Measurements from ENCODE around the gene KCNC4.

KCNC4 gene

DNA sequence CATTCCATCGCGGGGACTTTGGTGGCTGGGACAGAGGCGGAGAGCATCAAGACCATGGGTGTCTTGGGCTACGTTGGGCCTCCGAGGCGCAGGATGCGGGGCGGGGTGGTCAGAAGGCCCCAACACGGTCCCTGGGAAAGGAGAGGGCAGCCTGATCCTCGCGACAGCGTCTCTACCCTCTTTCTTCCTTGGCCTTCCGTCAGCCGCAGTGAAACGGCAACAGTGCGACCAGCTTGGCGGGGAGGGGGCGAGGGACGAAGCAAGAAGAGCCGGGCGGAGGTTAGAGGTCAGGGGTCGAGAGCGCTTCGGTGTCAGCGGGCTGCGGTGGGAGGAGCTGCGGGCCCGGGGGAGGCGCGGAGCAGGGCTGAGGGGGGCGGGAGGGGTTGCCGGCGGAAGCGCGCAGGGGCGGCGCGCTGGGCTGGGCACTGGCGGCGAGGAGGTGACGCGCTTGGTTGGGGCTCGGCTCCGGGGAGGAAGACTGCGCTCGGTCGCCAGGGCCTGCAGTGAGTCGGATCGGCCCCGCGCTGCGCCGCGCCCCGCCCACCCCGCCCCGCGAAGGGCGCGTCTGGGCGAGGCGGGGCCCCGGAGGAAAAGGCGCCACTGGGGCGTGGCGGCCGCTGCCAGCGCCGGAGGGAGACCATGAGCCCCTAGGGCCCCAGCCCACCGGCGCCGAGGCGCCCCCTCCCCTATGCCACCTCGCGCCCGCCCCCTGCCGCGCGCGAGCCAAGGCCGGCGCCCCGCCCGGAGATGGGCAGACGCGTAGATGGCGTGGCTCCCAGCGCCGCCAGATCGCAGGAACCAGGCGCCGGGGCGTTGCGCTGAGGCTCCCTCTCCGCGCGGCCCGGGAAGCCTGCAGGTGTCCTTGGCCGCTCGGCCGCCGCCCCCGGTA lies at the start of gene KCNC4:
KCNC4 (plus strand) TSS at position 600 of the 889 bp plus-strand sequence. CDS start 1,186 bp downstream, outside the sequence.
- peak; percentile 77 to 90 (median 83) for DNase-seq (ENCODE audit: low read depth in 3 of 3)

DNA sequence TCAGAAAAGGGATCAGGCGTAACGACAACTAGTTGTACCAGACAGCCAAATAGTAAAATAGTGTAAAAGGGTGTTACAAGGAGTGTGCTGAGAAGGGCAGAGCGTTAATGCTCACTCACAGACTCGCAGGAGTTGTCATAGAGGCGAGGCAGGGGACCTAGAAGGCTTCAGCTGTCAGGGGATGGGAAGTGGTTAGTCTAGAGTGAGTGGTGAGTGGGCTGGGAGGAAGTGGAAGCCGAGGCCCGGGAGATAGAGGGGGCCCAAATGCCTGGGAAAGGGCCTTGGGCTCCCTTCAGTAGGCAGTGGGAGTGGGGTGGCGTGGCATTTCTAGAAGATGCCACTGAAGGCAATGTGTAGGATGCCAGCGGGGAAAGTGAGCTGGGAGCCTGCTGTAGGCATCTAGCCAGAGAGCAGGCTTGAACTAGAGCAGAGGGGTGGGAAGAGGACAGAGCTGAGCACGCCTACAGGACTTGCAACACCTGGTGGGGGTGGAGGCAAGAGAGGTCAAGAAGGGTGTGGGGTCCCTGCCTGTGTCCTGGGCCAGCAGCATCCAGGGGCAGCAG lies 49.5 kb upstream of the KCNC4 start:
- DNase-seq (ENCODE audit: low read depth in 3 of 3): no peak

DNA sequence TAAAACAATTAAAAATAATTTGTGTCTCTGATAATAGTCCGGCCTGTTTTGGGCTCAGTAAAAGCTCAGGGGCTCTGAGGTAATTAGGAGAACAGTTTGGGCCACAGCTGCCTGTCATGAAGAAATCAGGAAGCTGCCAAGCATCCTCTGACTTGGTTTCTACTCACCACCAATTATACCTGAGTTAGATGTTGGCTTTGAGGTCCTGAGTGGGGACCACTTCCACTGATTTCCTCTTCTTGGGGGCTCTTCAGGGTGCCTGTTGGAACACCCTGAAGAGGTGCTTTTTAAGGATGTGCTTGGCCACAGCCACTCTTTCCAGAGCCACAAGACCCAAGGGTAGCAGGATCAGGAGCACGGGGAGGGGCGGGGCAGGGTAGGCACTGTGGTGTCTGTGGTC lies 48.9 kb upstream of the KCNC4 start:
- DNase-seq (ENCODE audit: low read depth in 3 of 3): no peak

DNA sequence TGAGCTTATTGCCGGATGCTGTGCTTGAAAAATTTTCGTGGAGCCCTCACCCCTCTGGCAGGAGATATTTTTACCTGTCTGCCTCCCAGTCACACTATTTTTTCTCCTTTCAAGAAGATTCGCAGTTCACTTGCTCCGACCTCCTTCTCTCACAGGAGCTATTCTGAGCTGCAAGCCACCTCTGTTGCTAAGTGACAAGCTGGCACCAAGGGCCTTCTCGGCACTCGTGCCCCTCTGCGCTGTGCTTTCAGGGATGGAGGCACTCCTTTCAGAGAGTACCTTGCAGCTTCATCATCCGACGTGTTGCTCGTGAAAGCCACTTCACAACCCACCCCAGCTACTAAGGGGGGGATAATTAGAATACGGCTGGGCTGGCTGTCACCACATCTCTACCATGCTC lies 48.3 kb upstream of the KCNC4 start:
- no peak for DNase-seq (ENCODE audit: low read depth in 3 of 3)

DNA sequence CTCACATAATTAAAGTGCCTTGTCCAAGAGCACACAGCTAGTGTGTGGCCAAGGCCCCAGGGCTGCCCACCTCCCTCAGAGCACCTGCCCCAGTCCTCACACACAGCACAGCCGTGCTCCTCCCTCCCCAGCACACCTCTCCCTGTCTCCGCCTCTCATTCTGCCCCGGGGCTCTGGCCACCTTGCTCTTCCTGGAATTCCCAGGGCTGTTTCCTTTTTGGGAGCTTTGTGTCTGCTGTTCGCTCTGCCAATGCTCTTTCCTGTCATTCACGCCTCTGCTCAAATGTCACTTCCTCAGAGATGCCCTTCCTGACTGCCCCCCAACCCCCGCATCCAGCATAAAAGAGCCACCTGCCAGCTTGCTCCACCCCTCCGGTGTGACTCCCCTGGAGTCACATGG lies 46.5 kb upstream of the KCNC4 start:
- DNase-seq (ENCODE audit: low read depth in 3 of 3): no peak

DNA sequence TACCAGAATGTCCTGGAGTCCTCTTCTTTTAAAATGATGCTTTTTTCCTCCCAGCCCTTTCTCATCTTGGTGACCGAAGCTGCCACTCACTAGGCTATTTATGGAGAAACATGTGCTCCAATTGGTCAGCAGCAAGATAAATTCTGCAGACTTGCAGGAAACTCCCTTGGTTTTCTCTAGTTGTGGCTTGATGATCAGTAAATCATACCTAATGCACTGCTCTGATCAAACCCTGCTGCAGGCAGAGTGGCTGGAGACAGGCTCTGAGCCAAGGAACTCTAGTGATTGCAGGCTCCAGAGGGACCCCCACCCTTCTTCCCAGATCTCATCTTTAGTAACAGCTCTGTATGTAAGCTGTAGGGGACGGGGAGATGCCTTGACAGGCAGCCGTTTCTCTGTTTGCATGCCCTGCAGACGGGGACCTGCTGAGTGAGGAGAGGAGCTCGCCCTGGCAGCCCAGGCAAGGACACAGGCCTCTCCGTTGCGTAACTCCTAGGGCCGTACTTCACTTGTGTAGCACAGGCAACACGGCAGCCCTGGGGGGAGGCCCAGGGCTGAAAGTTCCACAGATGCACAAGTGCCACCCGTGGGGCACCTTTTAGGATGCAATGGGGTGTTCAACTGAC lies 45.3 kb upstream of the KCNC4 start:
- DNase-seq (ENCODE audit: low read depth in 3 of 3): no peak

DNA sequence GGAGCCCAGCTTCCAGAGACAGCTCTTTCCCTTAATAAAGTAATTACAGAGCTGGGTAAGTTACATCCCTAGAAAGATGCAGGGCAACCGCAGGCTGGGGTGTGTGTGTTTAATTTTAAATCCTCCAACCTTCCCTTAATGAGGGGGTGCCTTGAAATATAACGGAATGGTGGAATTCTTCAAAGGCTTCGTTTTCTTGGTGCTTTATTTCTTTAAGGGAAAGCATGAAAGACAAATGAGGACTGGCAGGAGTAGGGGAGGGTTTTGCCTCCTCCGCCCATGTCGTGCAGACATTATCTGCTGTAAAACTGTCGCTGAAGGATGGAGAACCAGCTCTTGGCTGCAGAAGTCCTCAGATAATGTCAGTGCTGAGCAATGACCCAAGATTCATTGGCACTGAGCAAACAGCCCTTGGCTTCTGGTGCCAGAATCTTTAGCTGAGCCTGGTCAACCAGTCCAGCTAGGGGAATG lies 44.3 kb upstream of the KCNC4 start:
- DNase-seq (ENCODE audit: low read depth in 3 of 3): no peak

DNA sequence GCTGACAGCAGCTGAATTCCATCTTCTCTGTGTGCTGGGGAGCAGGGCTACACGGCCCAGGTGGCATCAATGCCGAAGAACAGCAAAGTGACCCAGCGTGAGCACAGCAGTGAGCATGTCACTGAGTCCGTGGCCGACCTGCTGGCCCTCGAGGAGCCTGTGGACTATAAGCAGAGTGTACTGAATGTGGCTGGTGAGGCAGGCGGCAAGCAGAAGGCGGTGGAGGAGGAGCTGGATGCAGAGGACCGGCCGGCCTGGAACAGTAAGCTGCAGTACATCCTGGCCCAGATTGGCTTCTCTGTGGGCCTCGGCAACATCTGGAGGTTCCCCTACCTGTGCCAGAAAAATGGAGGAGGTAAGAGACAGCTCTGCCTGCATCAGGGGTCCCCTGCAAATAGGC lies 43.3 kb upstream of the KCNC4 start:
- no peak for DNase-seq (ENCODE audit: low read depth in 3 of 3)

DNA sequence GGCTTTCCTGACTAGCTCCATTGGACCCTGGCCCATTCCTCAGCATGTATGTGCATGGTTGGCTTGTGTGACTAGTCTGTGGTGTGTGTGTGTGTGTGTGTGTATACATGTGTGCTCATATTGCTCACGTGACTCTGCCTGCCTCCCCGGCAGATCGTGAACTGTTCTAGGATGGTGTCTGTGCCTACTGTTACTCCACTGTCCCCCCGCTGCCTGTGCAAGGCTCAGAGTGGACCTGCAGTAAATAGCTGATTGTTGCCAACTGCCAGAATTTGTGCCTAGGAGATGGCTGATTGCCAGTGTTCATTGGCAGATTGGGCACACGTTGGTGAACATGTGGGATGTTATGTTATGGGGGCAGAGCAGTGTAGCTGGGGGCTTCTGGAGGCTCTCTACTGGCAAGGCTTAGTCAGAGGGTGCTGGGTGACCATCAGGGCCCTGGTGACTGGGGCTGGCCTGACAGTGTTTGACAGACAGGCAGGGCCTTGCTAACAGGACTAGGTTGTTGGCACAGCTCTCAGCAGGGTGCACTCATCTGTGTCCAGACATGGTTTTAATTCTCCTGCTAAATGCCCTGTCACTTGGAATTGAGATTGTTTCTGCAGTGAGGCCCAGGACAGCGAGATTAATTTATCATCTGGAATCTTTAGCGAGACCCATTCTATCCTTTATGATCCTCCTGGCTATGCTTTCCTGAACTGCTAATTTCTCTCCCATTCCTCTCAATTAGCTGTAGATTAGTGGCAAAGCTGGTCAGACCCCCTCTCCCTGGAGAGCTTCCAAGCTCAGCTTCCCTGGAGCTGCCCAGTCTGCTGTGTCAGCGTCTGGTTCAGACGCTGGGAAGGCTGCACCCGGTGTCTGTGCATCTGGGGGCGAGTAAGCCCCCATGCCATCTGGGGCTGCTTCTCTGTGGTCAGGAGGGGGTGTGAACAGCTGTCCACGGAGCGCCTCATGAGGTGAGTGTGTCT lies 39.1 kb upstream of the KCNC4 start:
- DNase-seq (ENCODE audit: low read depth in 3 of 3): no peak

DNA sequence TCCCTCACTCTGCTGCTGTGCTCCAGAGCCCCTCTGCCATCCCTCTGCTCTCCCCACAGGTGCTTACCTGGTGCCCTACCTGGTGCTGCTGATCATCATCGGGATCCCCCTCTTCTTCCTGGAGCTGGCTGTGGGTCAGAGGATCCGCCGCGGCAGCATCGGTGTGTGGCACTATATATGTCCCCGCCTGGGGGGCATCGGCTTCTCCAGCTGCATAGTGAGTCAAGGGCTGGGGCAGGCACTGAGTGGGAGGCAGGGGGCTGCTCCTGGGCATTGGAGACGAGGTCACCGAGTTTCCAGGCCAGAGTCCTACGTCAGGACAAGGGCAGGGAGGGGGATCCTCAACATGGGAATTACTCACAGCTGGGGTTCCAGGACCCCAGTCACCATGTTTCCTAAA lies 38.1 kb upstream of the KCNC4 start:
- no peak for DNase-seq (ENCODE audit: low read depth in 3 of 3)

DNA sequence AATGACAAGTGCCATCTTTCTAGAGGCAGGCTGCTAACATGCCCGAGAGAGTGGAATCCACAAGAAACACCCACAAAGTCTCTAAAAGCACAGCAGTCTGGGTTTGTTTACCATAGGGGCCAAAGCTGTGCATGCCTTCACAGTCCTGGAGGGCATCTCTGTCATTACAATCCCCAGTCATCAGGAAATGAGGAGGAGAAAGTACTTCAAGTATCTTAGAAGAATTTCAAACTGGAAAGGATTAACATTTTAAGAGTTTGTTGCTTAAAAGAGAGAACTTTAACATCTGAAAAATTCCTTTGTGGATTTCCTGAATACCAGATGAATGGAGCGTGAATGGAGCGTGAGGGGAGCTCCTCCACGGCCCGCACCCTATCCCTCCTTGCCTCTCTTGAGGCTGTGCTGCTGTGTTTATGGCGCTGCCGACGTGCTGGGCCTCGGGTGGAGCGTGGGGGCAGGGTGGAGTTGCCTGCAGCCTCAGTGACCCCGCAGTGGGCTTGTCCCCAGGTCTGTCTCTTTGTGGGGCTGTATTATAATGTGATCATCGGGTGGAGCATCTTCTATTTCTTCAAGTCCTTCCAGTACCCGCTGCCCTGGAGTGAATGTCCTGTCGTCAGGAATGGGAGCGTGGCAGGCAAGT lies 36.5 kb upstream of the KCNC4 start:
- no peak for DNase-seq (ENCODE audit: low read depth in 3 of 3)

DNA sequence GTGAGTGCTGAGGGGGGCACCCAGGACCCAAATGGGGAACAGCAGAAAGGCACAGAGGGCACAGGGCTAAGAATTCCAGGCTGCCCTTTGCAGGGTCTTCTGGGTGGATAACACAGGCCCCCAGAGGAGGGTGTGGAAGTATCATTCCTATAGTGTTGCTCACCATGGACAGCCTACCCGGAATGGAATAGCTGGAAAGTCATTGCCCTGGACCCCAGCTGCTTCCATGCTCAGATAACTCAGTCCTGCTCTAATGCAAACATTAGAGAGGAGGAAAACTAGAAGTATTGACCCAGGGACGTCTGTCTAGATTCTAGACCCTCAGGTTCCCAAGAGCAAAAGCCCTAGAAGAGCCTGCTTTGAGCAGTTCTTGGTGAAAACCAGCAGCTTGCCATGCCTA lies 35.2 kb upstream of the KCNC4 start:
- no peak for DNase-seq (ENCODE audit: low read depth in 3 of 3)

DNA sequence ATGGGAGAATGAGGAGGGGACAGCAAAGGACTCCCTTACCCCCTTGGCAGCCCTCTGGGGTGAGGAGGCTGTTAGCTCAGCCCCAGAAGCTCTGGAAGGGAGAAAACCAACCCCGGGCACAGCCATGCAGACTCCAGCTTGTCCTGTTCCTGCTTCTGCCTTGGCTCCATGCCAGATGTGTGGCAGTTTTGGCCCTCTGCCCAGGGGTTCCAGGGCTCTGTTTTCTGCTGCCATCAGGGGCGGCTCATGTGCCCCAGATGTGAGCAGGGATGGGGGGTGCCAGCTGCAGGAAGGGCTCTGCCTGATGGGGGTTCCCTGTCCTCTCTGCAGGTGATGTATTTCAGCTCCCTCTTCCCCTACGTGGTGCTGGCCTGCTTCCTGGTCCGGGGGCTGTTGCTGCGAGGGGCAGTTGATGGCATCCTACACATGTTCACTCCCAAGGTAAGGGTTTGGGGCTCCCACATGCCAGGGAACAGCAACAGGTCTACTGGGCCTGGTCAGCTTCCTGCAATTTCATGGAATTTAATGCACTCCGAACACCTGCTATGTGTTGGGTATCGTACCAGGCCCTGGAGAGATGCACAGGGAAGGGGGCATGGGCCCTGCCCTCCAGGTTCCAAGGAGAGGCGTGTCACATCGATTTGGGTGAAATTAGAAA lies 33.7 kb upstream of the KCNC4 start:
- no peak for DNase-seq (ENCODE audit: low read depth in 3 of 3)

DNA sequence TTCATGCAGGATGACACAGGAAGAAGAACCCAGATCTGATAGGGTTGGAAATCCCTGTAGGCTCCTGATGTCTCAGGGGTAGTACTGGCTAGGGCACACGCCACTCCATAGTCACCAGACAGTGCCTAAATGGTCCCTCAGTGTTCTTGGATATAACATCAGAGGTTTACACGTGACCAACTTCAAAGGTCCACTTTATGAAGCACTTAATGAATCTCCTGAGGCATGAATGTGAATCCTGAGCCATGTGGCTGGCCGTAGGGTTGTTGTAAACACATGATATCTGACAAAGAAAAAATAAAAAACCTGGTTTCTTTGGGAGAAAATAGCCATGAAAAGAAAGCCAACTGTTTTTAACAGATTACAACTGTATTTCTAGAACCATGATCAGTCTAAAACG lies 32.3 kb upstream of the KCNC4 start:
- DNase-seq (ENCODE audit: low read depth in 3 of 3): no peak

DNA sequence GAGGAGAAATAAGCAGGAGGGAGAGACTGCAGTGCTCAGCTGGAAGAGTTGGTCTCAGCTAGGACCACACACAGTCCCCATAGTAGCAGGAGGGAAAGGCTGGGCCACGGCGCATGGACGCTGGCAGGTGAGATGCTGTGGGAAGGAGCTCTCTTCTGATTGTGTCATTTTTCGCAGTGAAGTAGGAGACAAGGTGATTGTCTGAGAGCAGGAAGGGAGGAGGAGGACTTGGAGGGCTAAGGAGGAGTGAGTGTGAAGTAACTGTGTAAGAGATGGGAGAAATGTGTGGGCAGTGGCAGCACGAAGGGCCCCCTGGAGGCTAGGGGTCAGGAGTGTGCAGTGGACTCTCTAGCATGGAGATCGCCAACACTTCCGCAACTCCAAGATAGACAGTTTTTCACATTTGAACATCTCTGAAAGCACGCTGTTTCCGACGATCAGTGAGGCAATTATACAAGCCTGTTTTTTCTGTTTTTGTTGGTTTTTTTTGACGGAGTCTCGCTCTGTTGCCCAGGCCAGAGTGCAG lies 26.4 kb upstream of the KCNC4 start:
- no peak for DNase-seq (ENCODE audit: low read depth in 3 of 3)

DNA sequence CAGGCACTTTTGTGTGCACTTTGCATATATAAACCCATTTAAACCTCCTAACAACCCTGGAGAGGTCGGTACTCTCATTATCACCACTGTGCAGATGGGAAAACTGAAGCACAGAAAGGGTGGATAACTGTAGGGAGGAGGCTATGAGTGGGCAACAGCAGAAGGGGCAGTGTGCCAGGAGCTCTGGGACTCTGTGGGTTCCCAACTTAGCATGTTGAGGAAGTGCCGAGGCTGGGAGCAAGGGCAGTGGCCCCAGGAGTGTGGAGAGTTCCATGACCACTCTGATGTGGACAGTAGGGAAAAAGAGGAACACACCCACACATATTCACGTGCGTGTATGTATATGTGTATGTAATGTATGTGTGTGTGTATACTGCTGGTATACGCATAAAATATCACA lies 25.7 kb upstream of the KCNC4 start:
- no peak for DNase-seq (ENCODE audit: low read depth in 3 of 3)

DNA sequence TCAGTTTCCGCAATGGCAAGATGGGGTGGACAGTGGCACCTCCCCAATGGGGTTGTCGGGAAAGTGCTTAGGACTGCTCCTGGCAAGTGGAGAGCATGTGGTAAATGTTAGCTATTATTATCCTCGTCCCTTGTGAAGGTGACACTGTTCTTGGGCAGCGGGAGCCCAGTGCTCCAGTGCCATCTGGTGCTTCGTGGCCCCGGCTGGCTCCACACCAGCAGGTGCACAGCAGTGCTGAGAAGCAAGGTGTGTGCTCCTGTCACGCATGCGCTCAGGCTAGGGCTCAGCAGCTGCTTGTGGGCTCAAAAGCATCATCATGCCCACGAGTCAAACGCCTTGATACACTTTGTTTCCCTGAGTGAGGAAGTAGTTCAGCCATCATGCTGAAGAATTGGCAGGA lies 24.9 kb upstream of the KCNC4 start:
- DNase-seq (ENCODE audit: low read depth in 3 of 3): no peak

DNA sequence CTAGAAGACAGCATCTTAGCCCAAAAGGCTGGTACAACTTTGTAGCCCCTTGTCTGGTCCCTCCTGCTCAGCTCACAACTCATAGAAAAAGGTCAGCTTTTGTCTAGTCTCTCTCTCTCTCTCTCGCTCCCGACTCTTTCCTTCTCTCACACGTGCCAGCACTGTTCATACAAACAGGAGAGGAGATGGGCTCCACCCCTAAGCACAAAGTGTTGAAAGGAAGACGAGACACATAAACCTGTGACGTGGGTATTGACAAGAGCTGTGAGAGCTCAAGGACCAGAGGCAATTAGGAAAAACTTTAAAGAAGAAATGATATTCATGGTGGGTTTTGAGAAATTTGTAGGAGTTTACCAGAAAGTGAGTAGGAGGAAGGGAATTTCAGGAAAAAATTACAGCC lies 23.6 kb upstream of the KCNC4 start:
- DNase-seq (ENCODE audit: low read depth in 3 of 3): no peak

DNA sequence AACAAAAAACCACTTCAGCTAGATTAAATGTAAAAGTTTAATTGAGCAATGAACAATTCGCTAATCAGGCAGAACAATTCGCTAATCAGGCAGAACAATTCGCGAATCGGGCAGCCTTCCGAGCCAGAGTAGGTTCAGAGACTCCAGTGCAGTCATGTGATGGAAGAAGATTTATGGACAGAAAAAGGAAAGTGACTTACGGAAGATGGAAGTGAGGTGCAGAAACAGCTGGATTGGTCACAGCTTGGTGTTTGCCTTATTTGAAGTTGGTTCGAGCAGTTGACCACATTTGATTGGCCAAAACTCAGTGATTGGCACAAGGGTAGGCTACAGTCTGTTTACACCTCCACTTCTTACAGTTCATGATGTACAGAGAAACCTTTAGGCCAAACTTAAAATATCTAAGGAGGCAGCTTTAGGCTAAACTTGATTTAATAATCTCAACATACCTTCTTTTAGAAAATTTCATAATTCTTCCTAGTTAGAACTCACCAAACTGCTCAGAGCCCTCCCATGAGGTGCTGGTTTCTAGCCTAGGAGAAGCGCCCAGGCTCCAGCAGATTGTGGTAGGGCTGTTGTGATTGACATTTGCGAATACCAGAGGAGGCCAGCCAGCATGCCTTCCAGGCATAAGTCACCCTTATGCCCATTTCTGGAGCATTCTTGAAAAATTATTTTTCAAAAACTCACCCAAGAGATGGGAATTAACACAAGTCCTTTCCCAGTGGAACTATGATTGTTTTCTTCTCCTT lies 22.8 kb upstream of the KCNC4 start:
- no peak for DNase-seq (ENCODE audit: low read depth in 3 of 3)
